HEK293 (cell line): ENCODE measurements around the gene GNB5.

Experiments used
- CTCF ChIA-PET: fragments of 350-600 bp; formaldehyde crosslinking; extraction: SDS; loops from one replicate; lab custom pipeline; 2021; ENCODE audit warnings: antibody characterized with exemption; lab: Yijun Ruan, JAX
- POLR2A ChIA-PET: fragments of 300-600 bp; formaldehyde crosslinking; extraction: SDS; loops from one replicate; lab custom pipeline; 2020; ENCODE audit warnings: antibody characterized with exemption, inconsistent platforms; lab: Yijun Ruan, JAX
- H3K27ac ChIP-seq: fragments of 200-500 bp; sonication (Bioruptor generic); 2 replicates; pipeline ENCODE4 v1.5.1; 2014; ENCODE audit warnings: low read depth, low read length, control low read depth, inconsistent platforms; ENCODE audit errors: extremely low read depth
- H3K36me3 ChIP-seq, 2 experiments: fragments of 200-500 bp in 1 of 2; sonication (Bioruptor generic) in 1 of 2; 1 replicate in 1 of 2; 2 replicates in 1 of 2; pipeline ENCODE4 v1.5.1; 2014 to 2017; ENCODE audit warnings: inconsistent platforms in 2 of 2, low read length in 2 of 2; ENCODE audit not compliant: control insufficient read depth in 2 of 2, insufficient read depth in 1 of 2
- H3K4me1 ChIP-seq: fragments of 200-500 bp; sonication (Bioruptor generic); 2 replicates; pipeline ENCODE4 v1.5.1; 2014; ENCODE audit warnings: mild to moderate bottlenecking, low read length, inconsistent platforms; ENCODE audit not compliant: control insufficient read depth, insufficient read depth
- H3K4me3 ChIP-seq: 2 replicates; pipeline ENCODE4 v1.5.1; 2011; ENCODE audit warnings: low read depth, mild to moderate bottlenecking, control low read depth, low read length, moderate library complexity
- H3K9me3 ChIP-seq: fragments of 200-500 bp; sonication (Bioruptor generic); 2 replicates; pipeline ENCODE4 v1.5.1; 2014; ENCODE audit warnings: low read depth, low read length, inconsistent platforms; ENCODE audit not compliant: control insufficient read depth, insufficient read depth
- ATF2 ChIP-seq: fragments of 450-650 bp; formaldehyde crosslinking; IDR thresholded peaks from 2 replicates; pipeline ENCODE4 v1.5.1; 2016; ENCODE audit warnings: missing biosample characterization, missing genetic modification characterization, low read depth
- EGR2 ChIP-seq: fragments of 450-650 bp; formaldehyde crosslinking; IDR thresholded peaks from 2 replicates; pipeline ENCODE4 v1.5.1; 2016; ENCODE audit warnings: low read depth, missing biosample characterization, missing genetic modification characterization
- KLF10 ChIP-seq: fragments of 450-650 bp; IDR thresholded peaks from 2 replicates; pipeline ENCODE4 v1.5.1; 2018; ENCODE audit warnings: missing biosample characterization, mild to moderate bottlenecking, missing genetic modification characterization
- PBX3 ChIP-seq: sonication (generic); formaldehyde crosslinking; IDR thresholded peaks from 2 replicates; pipeline ENCODE4 v1.8.1; 2022; ENCODE audit warnings: mild to moderate bottlenecking, moderate library complexity, missing genetic modification reagents
- ZIC2 ChIP-seq: fragments of 450-650 bp; formaldehyde crosslinking; IDR thresholded peaks from 2 replicates; pipeline ENCODE4 v1.5.1; 2016; ENCODE audit warnings: missing biosample characterization, missing genetic modification characterization
- ZNF114 ChIP-seq: fragments of 450-650 bp; formaldehyde crosslinking; IDR thresholded peaks from 2 replicates; pipeline ENCODE4 v1.5.0; 2017; ENCODE audit warnings: missing biosample characterization, missing genetic modification characterization
- ZNF18 ChIP-seq: fragments of 450-650 bp; formaldehyde crosslinking; IDR thresholded peaks from 2 replicates; pipeline ENCODE4 v1.5.1; 2016; ENCODE audit warnings: missing biosample characterization, missing genetic modification characterization
- ZNF324 ChIP-seq: fragments of 450-650 bp; formaldehyde crosslinking; IDR thresholded peaks from 2 replicates; pipeline ENCODE4 v1.5.1; 2016; ENCODE audit warnings: missing biosample characterization, missing genetic modification characterization
- ZNF341 ChIP-seq: fragments of 450-650 bp; formaldehyde crosslinking; IDR thresholded peaks from 2 replicates; pipeline ENCODE4; 2016; ENCODE audit warnings: low read depth, missing biosample characterization, missing genetic modification characterization
- ZNF37A ChIP-seq: fragments of 450-650 bp; IDR thresholded peaks from 2 replicates; pipeline ENCODE4 v1.5.1; 2018; ENCODE audit warnings: missing biosample characterization, missing genetic modification characterization
- ZNF416 ChIP-seq: fragments of 450-650 bp; formaldehyde crosslinking; IDR thresholded peaks from 2 replicates; pipeline ENCODE4 v1.5.1; 2016; ENCODE audit warnings: missing biosample characterization, missing genetic modification characterization
- ZNF560 ChIP-seq: fragments of 450-650 bp; formaldehyde crosslinking; IDR thresholded peaks from 2 replicates; pipeline ENCODE4 v1.5.1; 2017; ENCODE audit warnings: missing biosample characterization, missing genetic modification characterization, borderline replicate concordance
- ZNF571 ChIP-seq: fragments of 450-650 bp; formaldehyde crosslinking; IDR thresholded peaks from 2 replicates; pipeline ENCODE4 v1.5.0; 2017; ENCODE audit warnings: missing biosample characterization, missing genetic modification characterization
- ZNF596 ChIP-seq: fragments of 450-650 bp; IDR thresholded peaks from 2 replicates; pipeline ENCODE4 v1.5.0; 2018; ENCODE audit warnings: missing biosample characterization, mild to moderate bottlenecking, missing genetic modification characterization, moderate library complexity
- ZNF600 ChIP-seq: fragments of 450-650 bp; formaldehyde crosslinking; IDR thresholded peaks from 2 replicates; pipeline ENCODE4 v1.5.1; 2016; ENCODE audit warnings: missing biosample characterization, missing genetic modification characterization
- ZNF610 ChIP-seq: fragments of 450-650 bp; formaldehyde crosslinking; IDR thresholded peaks from 2 replicates; pipeline ENCODE4 v1.5.1; 2016; ENCODE audit warnings: missing biosample characterization, missing genetic modification characterization, borderline replicate concordance
- ZNF645 ChIP-seq: fragments of 450-650 bp; formaldehyde crosslinking; IDR thresholded peaks from 2 replicates; pipeline ENCODE4; 2016; ENCODE audit warnings: missing biosample characterization, missing genetic modification characterization
- ZNF768 ChIP-seq: fragments of 450-650 bp; formaldehyde crosslinking; IDR thresholded peaks from 2 replicates; pipeline ENCODE4 v1.5.1; 2018; ENCODE audit warnings: missing biosample characterization, mild to moderate bottlenecking, missing genetic modification characterization
- ZSCAN23 ChIP-seq: fragments of 450-650 bp; formaldehyde crosslinking; IDR thresholded peaks from 2 replicates; pipeline ENCODE4 v1.5.1; 2016; ENCODE audit warnings: missing biosample characterization, missing genetic modification characterization
- ZXDB ChIP-seq: fragments of 450-650 bp; formaldehyde crosslinking; IDR thresholded peaks from 2 replicates; pipeline ENCODE4 v1.5.1; 2016; ENCODE audit warnings: missing biosample characterization, missing genetic modification characterization

GNB5 gene

GRCh38 chr15:52161406-52161966 is 29.7 kb downstream of the GNB5 start (continued):
- TF ChIP-seq ZNF596, result no peak

- Histone ChIP-seq H3K36me3 (peaks cover 0 to 3% of the 10 kb centered on the region in 2 experiments; a peak in 1 of 3 replicates), H3K4me1 (no peaks in the 10 kb centered on the region), H3K27ac (no peak overlapping the region), H3K9me3 (no peaks in the 10 kb centered on the region), H3K4me3 (no peak overlapping the region)
- POLR2A ChIA-PET, result no interaction called here
- TF ChIP-seq ZNF114 (tag by site-specific recombination), result no peak
- TF ChIP-seq PBX3 (CRISPR knock-in tag), result no peak
- CTCF ChIA-PET, result no interaction called here
Observed at GRCh38 chr15:52159645-52160044, 31.5 kb downstream of the GNB5 start.

- POLR2A ChIA-PET, result no interaction called here
- Histone ChIP-seq H3K4me3 (no peak overlapping the region), H3K9me3 (no peaks in the 10 kb centered on the region)
- TF ChIP-seq ZNF18, result no peak
- TF ChIP-seq ATF2 (tag by site-specific recombination), result no peak
- TF ChIP-seq KLF10 (tag by site-specific recombination), result no peak
- TF ChIP-seq ZNF645, result no peak
- no peak for TF ChIP-seq ZIC2
- no peak for TF ChIP-seq ZXDB (tag by site-specific recombination)
- no peak for TF ChIP-seq ZNF768 (tag by site-specific recombination)
- TF ChIP-seq EGR2 (tag by site-specific recombination), result no peak
- no peak for TF ChIP-seq ZNF600 (tag by site-specific recombination)
- no peak for TF ChIP-seq ZNF324 (tag by site-specific recombination)
- no peak for TF ChIP-seq ZNF416 (tag by site-specific recombination)
- no peak for TF ChIP-seq ZNF610
- TF ChIP-seq ZNF37A (tag by site-specific recombination), result no peak
- no peak for TF ChIP-seq ZNF341 (tag by site-specific recombination)
- TF ChIP-seq ZSCAN23 (tag by site-specific recombination), result no peak
- no peak for TF ChIP-seq ZNF571 (tag by site-specific recombination)
- no peak for TF ChIP-seq ZNF560 (tag by site-specific recombination)
- TF ChIP-seq, all 188 proteins: peak for 0
- Histone ChIP-seq H3K4me1 (no peaks in the 10 kb centered on the region), H3K27ac (no peak overlapping the region), H3K36me3 (peaks cover 0 to 3% of the 10 kb centered on the region in 2 experiments; a peak in 1 of 3 replicates)
- CTCF ChIA-PET, result interaction anchor here (0.5 to 1.1 kb wide), 2 partner anchors 12 to 68 kb away, joined by 4 to 6 read pairs; no protein-coding TSS in a partner anchor
Observed at GRCh38 chr15:52158084-52158765, 33.0 kb downstream of the GNB5 start.
